CD4-positive, alpha-beta T cell treated with Interleukin-15 for 4 hours (primary cell): Measurements from ENCODE around the gene CACNA1E.

Source experiments
- DNase-seq: peaks from one replicate; pipeline ENCODE4 v3.0.0-alpha.2; 2020; ENCODE audit warnings: low spot score

Gene CACNA1E

GRCh38 chr1:181484821-181485220, 1.5 kb downstream of the CACNA1E start:
- DNase-seq, result no peak

GRCh38 chr1:181485287-181486097, 2.2 kb downstream of the CACNA1E start:
- DNase-seq, result no peak

GRCh38 chr1:181486098-181486420, 2.7 kb downstream of the CACNA1E start:
- DNase-seq, result no peak

- no peak for DNase-seq
Observed at GRCh38 chr1:181488866-181489265, 5.5 kb downstream of the CACNA1E start.

GRCh38 chr1:181490276-181490675, 7.0 kb downstream of the CACNA1E start:
- DNase-seq, result no peak

- no peak for DNase-seq
Observed at GRCh38 chr1:181490740-181491712, 7.7 kb downstream of the CACNA1E start.

- DNase-seq, result no peak
Observed at GRCh38 chr1:181493166-181493565, 9.8 kb downstream of the CACNA1E start.

- DNase-seq, result no peak
Observed at GRCh38 chr1:181493885-181494284, 10.6 kb downstream of the CACNA1E start.

GRCh38 chr1:181496759-181497158, 13.4 kb downstream of the CACNA1E start:
- DNase-seq, result no peak

- no peak for DNase-seq
Observed at GRCh38 chr1:181497870-181498269, 14.6 kb downstream of the CACNA1E start.

- DNase-seq, result no peak
Observed at GRCh38 chr1:181499825-181500224, 16.5 kb downstream of the CACNA1E start.

GRCh38 chr1:181500636-181501035, 17.3 kb downstream of the CACNA1E start:
- DNase-seq, result no peak

- no peak for DNase-seq
Observed at GRCh38 chr1:181501612-181502011, 18.3 kb downstream of the CACNA1E start.

- no peak for DNase-seq
Observed at GRCh38 chr1:181503171-181503810, 20.0 kb downstream of the CACNA1E start.

GRCh38 chr1:181504399-181504842, 21.1 kb downstream of the CACNA1E start:
- DNase-seq, result no peak

GRCh38 chr1:181506563-181507353, 23.4 kb downstream of the CACNA1E start:
- no peak for DNase-seq

GRCh38 chr1:181508486-181509165, 25.3 kb downstream of the CACNA1E start:
- DNase-seq, result no peak

GRCh38 chr1:181513786-181514297, 30.5 kb downstream of the CACNA1E start:
- no peak for DNase-seq

- DNase-seq, result no peak
Observed at GRCh38 chr1:181514298-181515290, 31.3 kb downstream of the CACNA1E start.

GRCh38 chr1:181516706-181517105, 33.4 kb downstream of the CACNA1E start:
- no peak for DNase-seq
